SK-N-SH (cell line): ENCODE data around the gene FOS.

Experiments used
- CHD2 ChIP-seq: fragments of 150-350 bp; IDR thresholded peaks from 2 replicates; pipeline ENCODE4 v1.6.1; 2018; ENCODE audit warnings: low read length; ENCODE audit not compliant: partially characterized antibody
- CTCF ChIP-seq: fragments of 200-600 bp; sonication (generic); IDR thresholded peaks from 2 replicates; pipeline ENCODE4 v1.6.1; 2017; ENCODE audit warnings: antibody characterized with exemption, mild to moderate bottlenecking, moderate library complexity
- EP300 ChIP-seq, 2 experiments: IDR thresholded peaks; 2 replicates each; pipeline versions ENCODE4 v1.4.0 to v1.6.1; 2012; ENCODE audit warnings: borderline replicate concordance in 1 of 2, low read depth in 1 of 2, low read length in 1 of 2
- EZH2phosphoT487 ChIP-seq: fragments of 200-600 bp; sonication (generic); IDR thresholded peaks from 2 replicates; pipeline ENCODE4 v1.6.1; 2017; ENCODE audit warnings: low read depth, mixed run types, mild to moderate bottlenecking, antibody characterized with exemption, moderate library complexity, borderline replicate concordance
- FOXJ3 ChIP-seq: sonication (generic); formaldehyde crosslinking; IDR thresholded peaks from 2 replicates; pipeline ENCODE4 v1.5.1; 2020; ENCODE audit warnings: mild to moderate bottlenecking, missing genetic modification reagents
- FOXM1 ChIP-seq: IDR thresholded peaks from 2 replicates; pipeline ENCODE4 v1.4.0; 2012; ENCODE audit warnings: low read depth, mild to moderate bottlenecking
- RAD21 ChIP-seq: IDR thresholded peaks from 2 replicates; pipeline ENCODE4 v1.6.1; 2012; ENCODE audit warnings: mild to moderate bottlenecking, low read length
- REST ChIP-seq: IDR thresholded peaks from 2 replicates; pipeline ENCODE4 v1.6.1; 2012; ENCODE audit warnings: mild to moderate bottlenecking, low read depth, low read length, moderate library complexity
- RFX5 ChIP-seq: IDR thresholded peaks from 2 replicates; pipeline ENCODE4 v1.6.1; 2012; ENCODE audit warnings: mild to moderate bottlenecking, improper control_type of control experiment, low read length
- RXRA ChIP-seq: IDR thresholded peaks from 2 replicates; pipeline ENCODE4 v1.4.0; 2012; ENCODE audit warnings: low read depth, mild to moderate bottlenecking, borderline replicate concordance
- SIN3A ChIP-seq: IDR thresholded peaks from 2 replicates; pipeline ENCODE4 v1.6.1; 2012; ENCODE audit warnings: low read depth, mild to moderate bottlenecking, low read length, moderate library complexity, borderline replicate concordance
- SMC3 ChIP-seq: IDR thresholded peaks from 2 replicates; pipeline ENCODE4 v1.6.1; 2012; ENCODE audit warnings: low read depth, low read length, improper control_type of control experiment
- TAF1 ChIP-seq: IDR thresholded peaks from 2 replicates; pipeline ENCODE4 v1.6.1; 2012; ENCODE audit warnings: low read depth, mild to moderate bottlenecking, low read length, moderate library complexity, borderline replicate concordance
- YY1 ChIP-seq: IDR thresholded peaks from 2 replicates; pipeline ENCODE4 v1.4.0; 2012; ENCODE audit warnings: low read depth, mild to moderate bottlenecking

- TF ChIP-seq CTCF (no peak), EP300 (IDR thresholded peaks at IDR 0.05; ENCODE audit: borderline replicate concordance in 1 of 2, low read depth in 1 of 2, low read length in 1 of 2) (no peak), FOXJ3 (CRISPR knock-in tag) (no peak), REST (no peak), SIN3A (no peak), TAF1 (no peak), YY1 (no peak), CHD2 (no peak), RFX5 (no peak), RAD21 (no peak), EZH2phosphoT487 (no peak), RXRA (no peak), SMC3 (no peak), FOXM1 (no peak)
Measured at GRCh38 chr14:75254381-75254822, 24.2 kb upstream of the FOS start.
